IMR-90 (cell line): ENCODE measurements around the gene PHF20. TPM values are rescaled to one million over a fixed set of nuclear protein-coding genes. Genes with fewer than 3 reads are reported as not detected.

Source experiments
- ATAC-seq: fragments of 200-7000 bp; cut with Tn5 transposase; 2 replicates; pipeline ENCODE4 v1.9.1; 2020; ENCODE audit warnings: low read depth, mild to moderate bottlenecking, moderate library complexity
- BruUV-seq: library from RNA; stranded (reverse); fragments of 400-500 nt; replicated peaks from 2 replicates; lab custom pipeline; 2021; lab: Mats Ljungman, UMichigan
- CTCF ChIA-PET: fragments of 300-600 bp; formaldehyde crosslinking; extraction: SDS; loops from one replicate; lab custom pipeline; 2021; ENCODE audit warnings: antibody characterized with exemption; lab: Yijun Ruan, JAX
- POLR2A ChIA-PET: fragments of 300-600 bp; sonication (Branson Sonifier 250); formaldehyde crosslinking; loops from one replicate; lab custom pipeline; 2022; ENCODE audit warnings: antibody characterized with exemption; ENCODE audit not compliant: unreplicated experiment; lab: Charles Lee
- DNase-seq: peaks from one replicate; pipeline ENCODE4 v3.0.0; 2013
- H2AFZ ChIP-seq: replicated peaks from 2 replicates; pipeline ENCODE3; 2013; ENCODE audit warnings: low read length, mild to moderate bottlenecking; ENCODE audit not compliant: poor library complexity
- H2AK5ac ChIP-seq: 2 replicates; pipeline ENCODE4 v1.6.1; 2013; ENCODE audit warnings: low read depth, low read length, inconsistent platforms
- H2AK9ac ChIP-seq: replicated peaks from 2 replicates; pipeline ENCODE3; 2013; ENCODE audit warnings: mild to moderate bottlenecking, low read depth, low read length, moderate library complexity; ENCODE audit not compliant: poor library complexity
- H2BK120ac ChIP-seq: 2 replicates; pipeline ENCODE4 v1.6.1; 2013; ENCODE audit warnings: low read depth, low read length, inconsistent platforms
- H2BK15ac ChIP-seq: 3 replicates; pipeline ENCODE4 v1.6.1; 2013; ENCODE audit warnings: low read depth, low read length, inconsistent platforms
- H2BK20ac ChIP-seq: 2 replicates; pipeline ENCODE4 v1.6.1; 2013; ENCODE audit warnings: low read depth, mild to moderate bottlenecking, inconsistent platforms, low read length, moderate library complexity
- H2BK5ac ChIP-seq: 2 replicates; pipeline ENCODE4 v1.6.1; 2013; ENCODE audit warnings: mild to moderate bottlenecking, low read depth, low read length, inconsistent platforms; ENCODE audit not compliant: poor library complexity, severe bottlenecking
- H3K14ac ChIP-seq: replicated peaks from 2 replicates; pipeline ENCODE4 v1.6.1; 2013; ENCODE audit warnings: low read depth, low read length, inconsistent platforms
- H3K18ac ChIP-seq: 2 replicates; pipeline ENCODE4 v1.6.1; 2013; ENCODE audit warnings: low read depth, low read length, control low read depth
- H3K23ac ChIP-seq: 2 replicates; pipeline ENCODE4 v1.6.1; 2013; ENCODE audit warnings: low read depth, low read length, inconsistent platforms
- H3K27ac ChIP-seq: 2 replicates; pipeline ENCODE4 v1.5.1; 2013; ENCODE audit warnings: mild to moderate bottlenecking, control low read depth, low read length; ENCODE audit not compliant: insufficient read depth
- H3K27me3 ChIP-seq: 2 replicates; pipeline ENCODE4 v1.6.1; 2013; ENCODE audit warnings: low read length; ENCODE audit not compliant: control insufficient read depth, insufficient read depth
- H3K36me3 ChIP-seq: 2 replicates; pipeline ENCODE4 v1.6.1; 2013; ENCODE audit warnings: low read length, mixed read lengths; ENCODE audit not compliant: control insufficient read depth, insufficient read depth
- H3K4ac ChIP-seq: 2 replicates; pipeline ENCODE4 v1.6.1; 2013; ENCODE audit warnings: low read depth, low read length, inconsistent platforms
- H3K4me1 ChIP-seq: 2 replicates; pipeline ENCODE4 v1.6.1; 2013; ENCODE audit warnings: low read length, mixed read lengths; ENCODE audit not compliant: control insufficient read depth, insufficient read depth
- H3K4me2 ChIP-seq: 2 replicates; pipeline ENCODE4 v1.6.1; 2013; ENCODE audit warnings: low read depth, mild to moderate bottlenecking, control low read depth, low read length, moderate library complexity
- H3K4me3 ChIP-seq: 2 replicates; pipeline ENCODE4 v1.5.1; 2013; ENCODE audit warnings: low read depth, mild to moderate bottlenecking, control low read depth, low read length, moderate library complexity; ENCODE audit not compliant: insufficient read depth
- H3K56ac ChIP-seq: 2 replicates; pipeline ENCODE4 v1.6.1; 2013; ENCODE audit warnings: low read length, inconsistent platforms; ENCODE audit not compliant: insufficient read depth; ENCODE audit errors: extremely low read depth
- H3K79me1 ChIP-seq, 2 experiments: 2 replicates each; pipeline ENCODE4 v1.6.1; 2013; ENCODE audit warnings: low read length in 2 of 2, inconsistent platforms in 1 of 2, low read depth in 1 of 2
- H3K9ac ChIP-seq: 2 replicates; pipeline ENCODE4 v1.6.1; 2013; ENCODE audit warnings: low read depth, low read length, control low read depth
- H3K9me1 ChIP-seq: 2 replicates; pipeline ENCODE4 v1.6.1; 2013; ENCODE audit warnings: low read length, inconsistent platforms; ENCODE audit not compliant: insufficient read depth
- H3K9me3 ChIP-seq: 2 replicates; pipeline ENCODE4 v1.6.1; 2013; ENCODE audit warnings: low read length; ENCODE audit not compliant: control insufficient read depth, insufficient read depth
- H4K20me1 ChIP-seq: 2 replicates; pipeline ENCODE4 v1.6.1; 2013; ENCODE audit warnings: low read length, inconsistent platforms; ENCODE audit not compliant: insufficient read depth
- H4K5ac ChIP-seq: 2 replicates; pipeline ENCODE4 v1.6.1; 2013; ENCODE audit warnings: mild to moderate bottlenecking, low read depth, low read length, control low read depth
- H4K8ac ChIP-seq, 2 experiments: 2 replicates each; pipeline ENCODE4 v1.6.1; 2013; ENCODE audit warnings: low read depth in 2 of 2, low read length in 2 of 2, control low read depth in 1 of 2, inconsistent platforms in 1 of 2
- H4K91ac ChIP-seq: 2 replicates; pipeline ENCODE4 v1.6.1; 2013; ENCODE audit warnings: low read depth, low read length, inconsistent platforms; ENCODE audit not compliant: insufficient read depth
- MAFK ChIP-seq: IDR thresholded peaks from 2 replicates; pipeline ENCODE4 v1.6.1; 2012; ENCODE audit warnings: low read depth, low read length, improper control_type of control experiment
- POLR2A ChIP-seq: IDR thresholded peaks from 2 replicates; pipeline ENCODE4 v1.6.1; 2012; ENCODE audit warnings: mild to moderate bottlenecking, low read depth, low read length
- WGBS, 2 experiments: methylation state at CpG; one replicate each; pipeline versions ENCODE4 v1.1.5 to v1.1.7; 2013; ENCODE audit warnings: missing lambda C conversion rate in 2 of 2; ENCODE audit not compliant: insufficient read length in 1 of 2; ENCODE audit errors: extremely low coverage in 2 of 2; 5-methylcytosine and 5-hydroxymethylcytosine counted together
- dilution Hi-C: fragments of 300-500 bp; cut with HindIII; formaldehyde crosslinking; loops from one replicate; pipeline ENCODE4 v1.14.3; 2018; ENCODE audit warnings: low sequenced_read_pairs; ENCODE audit not compliant: unreplicated experiment
- in situ Hi-C: fragments of 300-500 bp; cut with MboI; formaldehyde crosslinking; loops from 3 replicates; pipeline ENCODE4 v1.14.3; 2019; ENCODE audit warnings: low sequenced_read_pairs, inconsistent platforms, mixed read lengths
- intact Hi-C: fragments of 100-400 bp; cut with micrococcal nuclease; formaldehyde crosslinking; loops from 2 replicates; pipeline ENCODE4 v1.10.0; 2022
- polyA plus RNA-seq, 3 experiments: library from polyadenylated mRNA; depleted of rRNA; stranded (reverse); fragments of >200 nt; gene quantifications; 2 replicates each; pipeline ENCODE4 v1.2.3, GENCODE V29; 2012; ENCODE audit warnings: low replicate concordance in 1 of 3
- total RNA-seq: library from RNA; depleted of rRNA; stranded (reverse); fragments of >200 nt; gene quantifications from 2 replicates; pipeline ENCODE4 v1.2.3, GENCODE V29; 2012

The PHF20 gene
- total and polyA plus RNA-seq, 2 of the 4 experiments (the other 2 are of a cell fraction), result 22.0 to 22.5 TPM

DNA sequence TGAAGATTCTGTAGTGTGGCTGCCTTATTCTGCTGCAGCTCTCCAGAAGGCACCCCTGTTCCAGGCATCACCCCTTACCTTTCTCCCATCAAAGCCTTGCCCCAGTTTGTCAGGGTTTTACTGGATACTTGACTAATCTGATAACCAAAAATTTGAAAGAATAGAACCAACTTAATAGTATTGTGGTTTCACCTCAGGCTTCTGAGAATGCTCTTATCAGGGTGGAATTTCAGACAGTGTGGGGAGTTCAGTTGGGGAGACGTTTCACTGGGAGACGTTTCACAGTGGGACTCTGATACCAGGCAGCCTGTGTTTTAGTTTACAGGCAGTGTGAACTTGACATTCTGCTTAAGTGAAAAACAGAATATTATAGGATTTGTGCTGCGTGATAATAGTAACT is 132.0 kb downstream of the PHF20 start:
- Histone ChIP-seq H2AFZ (no peak overlapping the region), H4K20me1 (peaks cover 23% of the 10 kb centered on the region; the same call in 1 of the 2 replicates), H2BK20ac (no peak overlapping the region), H4K91ac (no peak overlapping the region), H3K4me3 (no peak overlapping the region), H3K9me1 (peaks cover 29% of the 10 kb centered on the region), H3K14ac (no peak overlapping the region), H3K56ac (no peak overlapping the region), H3K36me3 (peaks cover 21% of the 10 kb centered on the region), H3K9ac (no peak overlapping the region), H3K27ac (no peak overlapping the region), H3K4ac (no peak overlapping the region), H3K27me3 (no peaks in the 10 kb centered on the region), H3K4me2 (no peak overlapping the region), H4K8ac (no peak overlapping the region), H2BK5ac (no peak overlapping the region), H2BK120ac (no peak overlapping the region), H3K4me1 (peaks cover 15% of the 10 kb centered on the region), H2AK5ac (peak overlapping the region; percentile 61; the same call in 1 of the 2 replicates), H3K23ac (no peak overlapping the region), H2BK15ac (no peak overlapping the region), H3K79me1 (peaks cover 55 to 72% of the 10 kb centered on the region in 2 experiments), H2AK9ac (no peak overlapping the region), H3K18ac (no peak overlapping the region), H3K9me3 (no peaks in the 10 kb centered on the region), H4K5ac (no peak overlapping the region)
- no peak for ATAC-seq
- intact Hi-C loops (no loop called here), dilution Hi-C loops (no loop called here), in situ Hi-C loops (loop anchor here (25.0 kb wide), 1 partner anchor 392 kb away; no protein-coding TSS in a partner anchor)
- POLR2A ChIA-PET, result no interaction called here
- no CpG with 5 or more reads among the region's 3 CpGs for WGBS, 2 experiments
- CTCF ChIA-PET, result no interaction called here
- TF ChIP-seq POLR2A (no peak), MAFK (no peak)
- BruUV-seq, result no TSS peak
- no peak for DNase-seq
